CD4-positive, alpha-beta T cell (primary cell): Measurements from ENCODE around the gene CAPG. TPM values are rescaled to one million over a fixed set of nuclear protein-coding genes. Genes with fewer than 3 reads are reported as not detected.
A peak's percentile ranks its signal among the peaks of the same experiment; 100 is the strongest.
"Not testable (repeated sequence)": the region's sequence is repeated elsewhere in the genome, so short reads cannot be mapped to it uniquely, and the experiment has no call there.

Source experiments
- ATAC-seq: fragments of 200-7000 bp; cut with Tn5 transposase; one replicate; pipeline ENCODE4 v1.10.0; 2022; ENCODE audit warnings: mild to moderate bottlenecking; ENCODE audit not compliant: poor library complexity
- CTCF ChIA-PET: fragments of 350-600 bp; sonication (Branson Sonifier 250); formaldehyde crosslinking; loops from one replicate; lab custom pipeline; 2021; ENCODE audit warnings: antibody characterized with exemption, inconsistent platforms; lab: Charles Lee
- POLR2A ChIA-PET: fragments of 350-600 bp; sonication (Branson Sonifier 250); formaldehyde crosslinking; loops from one replicate; lab custom pipeline; 2021; ENCODE audit warnings: antibody characterized with exemption, inconsistent platforms; lab: Charles Lee
- DNase-seq, 14 experiments: peaks; one replicate each; pipeline ENCODE4 v3.0.0-alpha.2; 2013 to 2020; ENCODE audit warnings: mixed read lengths in 2 of 14
- H3K27ac ChIP-seq, 2 donors: one replicate each; pipeline versions ENCODE4 v1.5.1 to v1.7.0; 2013; ENCODE audit warnings: low read length in 2 of 2, low read depth in 1 of 2, mild to moderate bottlenecking in 1 of 2
- H3K27me3 ChIP-seq, 2 experiments: 1 replicate in 1 of 2; 2 replicates in 1 of 2; pipeline versions ENCODE4 v1.6.1 to v1.7.0; 2013; ENCODE audit warnings: low read length in 2 of 2, control low read depth in 1 of 2, mild to moderate bottlenecking in 1 of 2, moderate library complexity in 1 of 2; ENCODE audit not compliant: insufficient read depth in 2 of 2, control insufficient read depth in 1 of 2
- H3K36me3 ChIP-seq: one replicate; pipeline ENCODE4 v1.6.1; 2013; ENCODE audit warnings: low read length, control low read depth; ENCODE audit not compliant: insufficient read depth
- H3K4me1 ChIP-seq: one replicate; pipeline ENCODE4 v1.6.1; 2013; ENCODE audit warnings: low read length, control low read depth; ENCODE audit not compliant: insufficient read depth
- H3K4me3 ChIP-seq: one replicate; pipeline ENCODE4 v1.5.1; 2013; ENCODE audit warnings: mild to moderate bottlenecking, low read length, moderate library complexity
- H3K9me3 ChIP-seq, 2 experiments: 1 replicate in 1 of 2; 2 replicates in 1 of 2; pipeline versions ENCODE4 v1.6.1 to v1.7.0; 2013; ENCODE audit warnings: low read length in 2 of 2, mild to moderate bottlenecking in 2 of 2, control low read depth in 1 of 2, moderate library complexity in 1 of 2; ENCODE audit not compliant: control insufficient read depth in 1 of 2, insufficient read depth in 1 of 2
- H3K27ac Mint-ChIP-seq: one replicate; pipeline ENCODE4 v1.8.0; 2020; ENCODE audit warnings: mixed read lengths
- H3K27me3 Mint-ChIP-seq: one replicate; pipeline ENCODE4 v1.8.0; 2021; ENCODE audit warnings: mixed read lengths
- H3K36me3 Mint-ChIP-seq: one replicate; pipeline ENCODE4 v1.8.0; 2021; ENCODE audit warnings: low read depth, mixed read lengths
- H3K4me1 Mint-ChIP-seq: one replicate; pipeline ENCODE4 v1.8.0; 2021; ENCODE audit warnings: low read depth, mixed read lengths
- H3K4me3 Mint-ChIP-seq: one replicate; pipeline ENCODE4 v1.8.0; 2020; ENCODE audit warnings: mild to moderate bottlenecking, mixed read lengths
- H3K9me3 Mint-ChIP-seq: one replicate; pipeline ENCODE4 v1.8.0; 2020; ENCODE audit warnings: mixed read lengths
- CTCF ChIP-seq: fragments of 200-600 bp; IDR thresholded peaks from one replicate; pipeline ENCODE4 v1.8.0; 2022; ENCODE audit warnings: antibody characterized with exemption, mild to moderate bottlenecking
- intact Hi-C, 2 experiments: fragments of 100-400 bp; cut with DNase I in 1 of 2; cut with micrococcal nuclease in 1 of 2; formaldehyde crosslinking; loops; one replicate each; pipeline versions ENCODE4 v1.15.1 to v1.9.0; 2023 to 2025; cut with DNase I, micrococcal nuclease
- total RNA-seq, 174 experiments: library from RNA in 2 of 174; stranded (reverse) in 2 of 174; gene quantifications; one replicate each; pipeline ENCODE4 v1.2.3 and lab custom pipeline; 2021 to 2026

The CAPG gene
- total RNA-seq, 2 experiments from 2014 or later: 21.7 to 23.3 TPM

GRCh38 chr2:85415980-85416650 is 5.9 kb upstream of the CAPG start:
- Histone ChIP-seq H3K4me3 (no peak overlapping the region), H3K9me3 (no peaks in the 10 kb centered on the region), H3K36me3 (no peaks in the 10 kb centered on the region), H3K27ac (no peak overlapping the region), H3K4me1 (peaks cover 42% of the 10 kb centered on the region), H3K27me3 (peaks cover 0 to 5% of the 10 kb centered on the region in 2 experiments)
- no peak overlapping the region for H3K4me3 Mint-ChIP-seq
- H3K4me1 Mint-ChIP-seq: peaks cover 41% of the 10 kb centered on the region
- peaks cover 4% of the 10 kb centered on the region for H3K36me3 Mint-ChIP-seq
- H3K27me3 Mint-ChIP-seq: peaks cover 4% of the 10 kb centered on the region
- DNase-seq (peak in 2 of 14 experiments; percentile 46 to 52), ATAC-seq (no peak)
- no peak overlapping the region for H3K27ac Mint-ChIP-seq
- H3K9me3 Mint-ChIP-seq: no peaks in the 10 kb centered on the region
- intact Hi-C loops: loop anchor here in 1 of 2 experiments (10.0 kb wide), 1 partner anchor 61 kb away; the partner anchor contains the start of genes ELMOD3 and RETSAT
- TF ChIP-seq CTCF: no peak
- ChIA-PET POLR2A (interaction anchor here (0.6 to 1.0 kb wide), 4 partner anchors 62 to 447 kb away, joined by 3 to 5 read pairs (median 3); partner anchors contain the start of genes RETSAT and RNF181), CTCF (interaction anchor here (0.9 kb wide), 1 partner anchor 136 kb away, joined by 3 read pairs; no protein-coding TSS in a partner anchor)

- POLR2A ChIA-PET: interaction anchor here (0.9 to 1.0 kb wide), 2 partner anchors 9 to 23 kb away, joined by 3 read pairs; no protein-coding TSS in a partner anchor
- peaks cover 42% of the 10 kb centered on the region for H3K4me1 ChIP-seq
These were observed 4.8 kb upstream of the CAPG start for GRCh38 chr2:85414761-85415553.

GRCh38 chr2:85414421-85414759 is 4.2 kb upstream of the CAPG start:
- H3K4me1 Mint-ChIP-seq: peaks cover 44% of the 10 kb centered on the region
- not testable (repeated sequence) for H3K27ac Mint-ChIP-seq, H3K27me3 Mint-ChIP-seq, H3K27ac ChIP-seq, H3K9me3 ChIP-seq, H3K9me3 Mint-ChIP-seq, H3K4me3 Mint-ChIP-seq, ATAC-seq, H3K36me3 ChIP-seq, DNase-seq, H3K36me3 Mint-ChIP-seq, H3K27me3 ChIP-seq, H3K4me3 ChIP-seq
- ChIA-PET CTCF (interaction anchor here (1.4 kb wide), 1 partner anchor 138 kb away, joined by 4 read pairs; no protein-coding TSS in a partner anchor), POLR2A (interaction anchor here (0.9 to 2.1 kb wide), 4 partner anchors 9 to 197 kb away, joined by 3 to 5 read pairs (median 3); partner anchors contain the start of genes C2orf68, ELMOD3 and RETSAT)
- peaks cover 42% of the 10 kb centered on the region for H3K4me1 ChIP-seq
- intact Hi-C loops: loop anchor here (5.0 to 10.0 kb wide), 2 partner anchors 57 to 60 kb away; partner anchors contain the start of genes ELMOD3 (in 1 of the 2) and RETSAT (in 1 of the 2)

More at GRCh38 chr2:85414761-85415553, 4.8 kb upstream of the CAPG start:
- Histone ChIP-seq H3K27me3 (peaks cover 0 to 5% of the 10 kb centered on the region in 2 experiments), H3K27ac (no peak overlapping the region), H3K9me3 (no peaks in the 10 kb centered on the region), H3K36me3 (no peaks in the 10 kb centered on the region), H3K4me3 (no peak overlapping the region)
- ATAC-seq (no peak), DNase-seq (peak in 2 of 14 experiments; percentile 32 to 52)
- no peaks in the 10 kb centered on the region for H3K9me3 Mint-ChIP-seq
- peak overlapping the region; percentile 7 for H3K4me3 Mint-ChIP-seq
- peaks cover 4% of the 10 kb centered on the region for H3K36me3 Mint-ChIP-seq
- no peak for TF ChIP-seq CTCF
- CTCF ChIA-PET: interaction anchor here (1.4 kb wide), 1 partner anchor 137 kb away, joined by 4 read pairs; no protein-coding TSS in a partner anchor
- H3K27ac Mint-ChIP-seq: no peak overlapping the region
- peaks cover 4% of the 10 kb centered on the region for H3K27me3 Mint-ChIP-seq
- H3K4me1 Mint-ChIP-seq: peaks cover 43% of the 10 kb centered on the region
- intact Hi-C loops: loop anchor here (5.0 to 10.0 kb wide), 2 partner anchors 58 to 60 kb away; partner anchors contain the start of genes ELMOD3 (in 1 of the 2) and RETSAT (in 1 of the 2)
